LoVo (cell line): Measurements from ENCODE around the gene UVSSA.
"Not testable (repeated sequence)": the region's sequence is repeated elsewhere in the genome, so short reads cannot be mapped to it uniquely, and the experiment has no call there.

Experiments used
- DNase-seq: peaks from one replicate; pipeline ENCODE4 v3.0.0-alpha.2; 2016; ENCODE audit warnings: low spot score

Gene UVSSA

DNA sequence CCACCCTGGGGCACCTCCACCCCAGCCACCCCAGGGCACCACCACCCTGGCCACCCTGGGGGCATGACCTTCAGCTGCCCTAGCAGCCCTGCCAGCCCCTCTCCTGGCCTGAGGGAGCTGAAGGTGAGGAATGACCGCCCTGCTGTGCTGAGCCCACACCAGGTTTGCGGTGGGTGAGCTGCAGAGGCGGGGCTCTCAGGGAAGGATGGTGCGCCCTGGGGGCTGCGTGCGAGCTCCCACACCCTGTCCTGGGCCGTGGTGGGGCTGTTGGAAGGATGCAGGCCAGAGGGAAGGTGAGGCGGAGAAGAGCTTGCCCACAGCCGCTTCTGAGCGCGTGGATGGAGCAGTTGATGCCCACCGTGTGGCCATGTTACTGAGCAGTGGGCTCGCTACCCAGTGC lies 17.7 kb downstream of the UVSSA start:
- no peak for DNase-seq

GRCh38 chr4:1365271-1366178 lies 18.5 kb downstream of the UVSSA start:
- no peak for DNase-seq

GRCh38 chr4:1366371-1367229 lies 19.6 kb downstream of the UVSSA start:
- DNase-seq = no peak

DNA sequence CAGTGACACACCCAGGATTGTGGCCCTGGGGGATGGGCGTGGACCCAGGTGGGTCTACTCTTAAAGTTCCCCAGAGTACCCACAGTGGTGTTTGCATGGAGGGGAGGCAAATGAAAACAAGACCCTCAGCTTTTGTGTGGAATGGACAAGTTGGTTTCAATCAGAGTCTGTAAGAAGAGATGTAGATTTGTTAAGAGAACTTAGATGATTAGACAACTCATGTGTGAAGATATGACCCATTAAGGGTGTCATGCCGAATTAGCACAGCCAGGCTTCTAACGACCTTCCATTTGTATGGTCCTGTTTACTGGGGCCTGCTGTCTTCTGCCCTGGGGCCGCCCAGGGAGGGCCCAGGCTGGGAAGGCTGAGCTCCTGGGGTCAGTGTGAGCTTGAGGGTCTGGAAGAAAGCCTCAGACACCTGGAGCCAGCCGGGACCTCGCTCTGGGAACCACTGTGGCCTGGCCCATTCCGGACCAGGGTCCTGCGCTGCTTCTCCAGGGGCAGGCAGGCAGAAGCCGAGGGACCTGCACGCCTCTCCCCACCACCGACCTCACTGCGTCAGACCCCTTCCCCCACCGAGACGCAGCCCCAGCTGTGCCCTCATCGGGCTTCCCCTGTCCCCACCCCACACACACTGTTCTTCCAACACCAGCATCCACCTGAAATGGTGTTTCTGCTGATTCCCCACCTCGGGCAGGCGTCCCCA lies 20.4 kb downstream of the UVSSA start:
- no peak for DNase-seq

DNA sequence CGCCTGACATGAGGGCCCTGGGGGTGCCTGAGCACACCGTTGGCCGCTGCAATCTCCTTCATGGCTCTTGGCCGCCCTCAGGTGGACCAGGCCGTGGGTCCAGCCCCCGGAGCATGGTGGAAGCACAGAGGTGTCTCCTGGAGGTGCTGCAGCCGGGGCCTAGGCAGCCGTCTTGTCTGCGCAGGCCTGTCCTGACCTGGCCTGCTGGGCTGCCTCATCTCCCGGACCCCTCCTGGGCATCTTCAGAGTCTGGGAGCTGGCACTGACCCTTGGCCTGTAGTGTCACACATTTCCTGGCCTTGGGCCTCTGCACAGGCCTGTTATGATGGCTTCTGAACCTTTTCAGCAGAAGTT lies 20.9 kb downstream of the UVSSA start:
- no peak for DNase-seq

DNA sequence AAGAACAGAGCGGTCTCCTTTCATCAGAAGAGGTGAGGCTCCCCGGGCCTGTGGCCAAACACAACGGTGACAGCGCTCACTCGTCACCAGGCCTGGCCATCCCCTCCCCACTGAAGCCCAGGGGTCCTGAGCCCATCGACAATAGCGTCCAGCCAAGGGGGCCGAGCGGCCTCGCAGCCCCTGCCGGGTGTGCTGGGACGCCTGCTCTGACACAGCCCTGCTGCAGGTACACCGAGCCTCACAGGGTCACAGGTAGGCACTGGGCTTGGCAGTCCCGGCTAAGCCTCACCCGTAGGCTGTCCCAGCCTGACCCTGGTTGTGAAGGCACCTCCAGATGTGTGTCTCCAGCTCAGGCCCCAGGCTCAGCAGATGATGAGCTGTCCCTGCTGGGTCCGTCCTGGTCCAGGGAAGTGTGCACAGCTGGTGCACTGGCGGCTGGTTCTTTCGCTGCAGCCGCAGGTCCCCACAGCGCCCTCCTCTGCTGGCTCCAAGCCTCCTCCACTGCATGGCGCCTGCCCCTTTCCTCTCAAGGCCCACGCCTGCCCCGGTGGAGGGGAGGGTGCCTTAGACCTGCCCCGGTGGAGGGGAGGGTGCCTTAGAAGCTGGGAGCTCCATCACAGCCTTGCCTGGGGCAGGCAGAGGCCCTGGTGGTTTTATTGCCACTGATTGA lies 21.5 kb downstream of the UVSSA start:
- no peak for DNase-seq

- no peak for DNase-seq
Observed at GRCh38 chr4:1369091-1369450, 22.1 kb downstream of the UVSSA start.

DNA sequence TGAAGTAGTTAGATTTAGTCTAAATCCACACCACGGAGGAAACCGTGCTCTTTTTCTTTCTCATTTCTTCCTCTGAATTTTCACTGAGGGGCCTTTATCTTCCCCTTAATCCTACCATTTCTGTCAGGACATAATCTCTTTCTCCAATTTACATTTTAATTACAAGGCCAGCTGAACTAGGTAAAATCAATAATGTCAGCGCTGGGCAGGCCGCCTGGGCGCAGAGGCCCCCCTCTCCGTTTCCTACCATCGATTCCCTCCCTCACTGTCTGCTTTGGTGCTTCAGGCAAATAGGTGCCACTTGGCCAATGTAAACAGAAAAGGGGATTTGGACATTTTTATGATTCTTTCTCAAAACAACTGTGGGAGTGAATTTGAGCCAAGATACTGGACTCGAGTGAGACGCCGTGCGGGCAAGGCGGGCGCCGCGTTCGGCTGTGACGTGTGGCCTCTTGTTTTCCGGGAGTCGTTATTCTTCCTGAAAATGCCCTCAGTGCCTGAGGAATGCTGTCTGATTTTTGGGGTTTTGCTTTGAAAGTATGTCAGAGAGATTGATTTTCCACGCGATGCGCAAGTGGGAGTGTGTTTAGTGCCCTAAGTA lies 22.6 kb downstream of the UVSSA start:
- no peak for DNase-seq

DNA sequence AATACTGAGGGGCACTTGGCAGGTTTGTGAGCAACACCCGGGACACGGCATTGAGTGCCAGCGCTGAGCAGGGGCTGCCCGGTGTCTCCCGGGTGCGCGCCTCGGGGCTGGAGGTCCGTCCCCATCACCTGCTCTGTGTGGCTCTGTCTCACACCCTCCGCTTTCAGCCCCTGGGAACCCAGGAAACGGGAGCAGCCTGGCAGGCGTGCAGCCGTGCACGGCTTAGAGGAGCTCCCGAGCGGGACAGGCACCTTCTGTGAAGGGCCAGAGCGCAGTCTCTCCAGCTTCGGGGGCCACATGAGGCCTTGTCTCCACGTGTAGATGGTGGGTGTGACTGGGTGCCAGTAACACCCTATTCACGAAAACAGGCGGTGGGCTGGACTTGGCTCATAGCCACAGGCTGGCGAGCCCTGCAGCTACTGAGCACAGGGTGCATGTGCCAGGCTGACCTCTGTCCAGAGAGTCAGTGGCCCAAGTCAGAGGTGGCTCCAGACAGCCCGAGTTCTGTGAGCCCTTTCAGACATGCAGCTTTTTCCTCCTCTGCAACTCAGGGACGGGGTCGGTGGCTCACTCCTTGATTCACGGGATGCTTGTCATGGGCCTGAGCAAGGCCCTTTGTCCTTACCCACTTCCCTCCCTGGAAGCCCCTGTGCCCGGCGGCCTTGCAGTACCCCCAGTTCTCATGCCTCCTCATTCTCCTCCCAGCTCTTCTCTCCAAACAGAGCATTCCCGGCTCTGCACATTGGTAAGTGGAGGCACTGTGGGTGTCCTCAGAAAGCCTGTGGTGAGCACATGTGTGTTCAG lies 23.5 kb downstream of the UVSSA start:
- DNase-seq = no peak

GRCh38 chr4:1371176-1372165 lies 24.5 kb downstream of the UVSSA start:
- no peak for DNase-seq

GRCh38 chr4:1372576-1372975 lies 25.6 kb downstream of the UVSSA start:
- DNase-seq = not testable (repeated sequence)

- no peak for DNase-seq
Observed at GRCh38 chr4:1373892-1374705, 27.1 kb downstream of the UVSSA start.

DNA sequence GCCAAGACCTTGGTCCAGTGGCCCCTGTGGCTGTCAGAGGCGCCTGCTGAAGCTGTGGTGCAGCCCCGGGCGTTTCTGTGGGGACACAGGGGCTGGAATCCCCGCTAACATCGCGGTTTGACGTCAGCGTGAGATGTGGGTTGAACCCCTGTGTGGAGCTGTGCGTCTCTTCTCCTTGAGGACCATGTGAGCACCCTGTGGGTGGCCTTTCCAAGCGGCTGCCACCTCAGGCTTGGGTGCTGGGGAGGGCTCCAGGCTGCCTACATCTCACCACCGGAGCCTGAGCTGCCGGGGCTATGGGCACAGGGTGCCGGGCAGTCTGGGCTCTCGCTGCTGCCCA lies 27.7 kb downstream of the UVSSA start:
- no peak for DNase-seq

GRCh38 chr4:1375051-1375721 lies 28.2 kb downstream of the UVSSA start:
- no peak for DNase-seq

GRCh38 chr4:1375761-1376322 lies 28.8 kb downstream of the UVSSA start:
- no peak for DNase-seq

DNA sequence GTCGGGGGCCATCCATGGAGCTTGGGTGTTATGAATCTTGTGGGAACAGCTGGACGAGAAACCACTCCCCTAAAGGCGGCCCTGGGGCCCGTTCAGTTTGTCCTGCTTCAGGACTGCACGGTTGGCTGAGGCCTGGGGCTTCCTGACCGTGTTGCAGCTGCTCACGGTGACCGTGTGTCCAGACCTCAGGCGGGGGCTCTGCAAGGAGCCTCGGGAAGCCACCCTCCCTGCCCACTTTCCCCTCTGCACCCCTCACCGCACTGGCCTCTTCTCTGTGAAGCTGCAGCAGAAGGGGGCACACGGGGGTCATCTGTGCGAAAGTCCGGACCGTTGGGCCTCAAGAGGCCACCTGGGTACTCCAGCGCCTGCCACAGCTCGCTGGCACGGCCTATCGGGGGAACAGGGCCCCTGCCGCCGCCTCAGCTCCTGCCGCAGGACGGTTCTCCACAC lies 29.4 kb downstream of the UVSSA start:
- no peak for DNase-seq

GRCh38 chr4:1376841-1377605 lies 30.0 kb downstream of the UVSSA start:
- DNase-seq = no peak
